MM.1S (cell line): Measurements from ENCODE around the gene SLC17A7.
"Not testable (repeated sequence)": the region's sequence is repeated elsewhere in the genome, so short reads cannot be mapped to it uniquely, and the experiment has no call there.

Source experiments
- DNase-seq: peaks from one replicate; pipeline ENCODE4 v3.0.0-alpha.2; 2015
- H2AFZ ChIP-seq: fragments of 300-600 bp; sonication (generic); 2 replicates; pipeline ENCODE4 v1.6.0; 2016; ENCODE audit warnings: antibody characterized with exemption, low read length
- H3F3A ChIP-seq: fragments of 300-600 bp; sonication (generic); 2 replicates; pipeline ENCODE4 v1.6.1; 2016; ENCODE audit warnings: mild to moderate bottlenecking, antibody characterized with exemption, low read length, moderate library complexity, mixed read lengths; ENCODE audit not compliant: insufficient read depth
- H3K27ac ChIP-seq: fragments of 300-600 bp; sonication (generic); 2 replicates; pipeline ENCODE4 v1.5.1; 2016; ENCODE audit warnings: mild to moderate bottlenecking, low read length
- H3K27me3 ChIP-seq: fragments of 300-600 bp; sonication (generic); replicated peaks from 2 replicates; pipeline ENCODE4 v1.6.0; 2016; ENCODE audit warnings: low read length; ENCODE audit not compliant: insufficient read depth
- H3K36me3 ChIP-seq: fragments of 300-600 bp; sonication (generic); replicated peaks from 2 replicates; pipeline ENCODE4 v1.6.1; 2016; ENCODE audit warnings: mild to moderate bottlenecking, low read length, mixed read lengths; ENCODE audit not compliant: insufficient read depth
- H3K4me1 ChIP-seq: fragments of 300-600 bp; sonication (generic); 2 replicates; pipeline ENCODE4 v1.6.1; 2016; ENCODE audit warnings: low read length, mixed read lengths
- H3K4me2 ChIP-seq: fragments of 300-600 bp; sonication (generic); 2 replicates; pipeline ENCODE4 v1.6.0; 2016; ENCODE audit warnings: low read depth, low read length
- H3K4me3 ChIP-seq: fragments of 300-600 bp; sonication (generic); 2 replicates; pipeline ENCODE4 v1.5.1; 2016; ENCODE audit warnings: low read length, mixed read lengths
- H3K79me2 ChIP-seq: fragments of 300-600 bp; sonication (generic); 2 replicates; pipeline ENCODE4 v1.6.1; 2016; ENCODE audit warnings: mixed run types, low read length, mixed read lengths
- H3K9ac ChIP-seq: fragments of 300-600 bp; sonication (generic); 2 replicates; pipeline ENCODE4 v1.6.1; 2016; ENCODE audit warnings: low read length, mixed read lengths
- H3K9me2 ChIP-seq: fragments of 300-600 bp; sonication (generic); replicated peaks from 2 replicates; pipeline ENCODE4 v1.6.1; 2016; ENCODE audit warnings: mild to moderate bottlenecking, low read length, mixed read lengths; ENCODE audit not compliant: insufficient read depth
- H3K9me3 ChIP-seq: fragments of 300-600 bp; sonication (generic); replicated peaks from 2 replicates; pipeline ENCODE4 v1.6.1; 2016; ENCODE audit warnings: mild to moderate bottlenecking, low read length, mixed read lengths; ENCODE audit not compliant: insufficient read depth
- H4K20me1 ChIP-seq: fragments of 300-600 bp; sonication (generic); 2 replicates; pipeline ENCODE4 v1.6.1; 2016; ENCODE audit warnings: mild to moderate bottlenecking, low read length, moderate library complexity, mixed read lengths; ENCODE audit not compliant: insufficient read depth
- EZH2 ChIP-seq: fragments of 300-600 bp; sonication (generic); optimal IDR thresholded peaks from 2 replicates; pipeline ENCODE3; 2017; ENCODE audit warnings: low read depth, mild to moderate bottlenecking, antibody characterized with exemption, low read length, mixed read lengths
- EZH2phosphoT487 ChIP-seq: fragments of 300-600 bp; sonication (generic); IDR thresholded peaks from 2 replicates; pipeline ENCODE4 v1.6.1; 2018; ENCODE audit warnings: antibody characterized with exemption, low read length
- TF ChIP-seq, protein P1 (sequence below): fragments of 300-600 bp; sonication (generic); IDR thresholded peaks from 2 replicates; pipeline ENCODE4 v1.5.1; 2016; ENCODE audit warnings: antibody characterized with exemption, low read length, mixed read lengths

The SLC17A7 gene

GRCh38 chr19:49462492-49462891 is 21.2 kb upstream of the SLC17A7 start:
- Histone ChIP-seq H3K4me2 (no peak overlapping the region), H4K20me1 (no peaks in the 10 kb centered on the region), H3F3A (peaks cover 10% of the 10 kb centered on the region), H3K9ac (no peak overlapping the region), H2AFZ (no peak overlapping the region), H3K9me2 (no peaks in the 10 kb centered on the region), H3K27ac (no peak overlapping the region), H3K4me1 (peaks cover 13% of the 10 kb centered on the region), H3K4me3 (no peak overlapping the region), H3K9me3 (no peaks in the 10 kb centered on the region), H3K27me3 (no peaks in the 10 kb centered on the region), H3K79me2 (peaks cover 8% of the 10 kb centered on the region; the same call in 1 of the 2 replicates), H3K36me3 (no peaks in the 10 kb centered on the region)
- no peak for TF ChIP-seq EZH2
- TF ChIP-seq, protein P1, sequence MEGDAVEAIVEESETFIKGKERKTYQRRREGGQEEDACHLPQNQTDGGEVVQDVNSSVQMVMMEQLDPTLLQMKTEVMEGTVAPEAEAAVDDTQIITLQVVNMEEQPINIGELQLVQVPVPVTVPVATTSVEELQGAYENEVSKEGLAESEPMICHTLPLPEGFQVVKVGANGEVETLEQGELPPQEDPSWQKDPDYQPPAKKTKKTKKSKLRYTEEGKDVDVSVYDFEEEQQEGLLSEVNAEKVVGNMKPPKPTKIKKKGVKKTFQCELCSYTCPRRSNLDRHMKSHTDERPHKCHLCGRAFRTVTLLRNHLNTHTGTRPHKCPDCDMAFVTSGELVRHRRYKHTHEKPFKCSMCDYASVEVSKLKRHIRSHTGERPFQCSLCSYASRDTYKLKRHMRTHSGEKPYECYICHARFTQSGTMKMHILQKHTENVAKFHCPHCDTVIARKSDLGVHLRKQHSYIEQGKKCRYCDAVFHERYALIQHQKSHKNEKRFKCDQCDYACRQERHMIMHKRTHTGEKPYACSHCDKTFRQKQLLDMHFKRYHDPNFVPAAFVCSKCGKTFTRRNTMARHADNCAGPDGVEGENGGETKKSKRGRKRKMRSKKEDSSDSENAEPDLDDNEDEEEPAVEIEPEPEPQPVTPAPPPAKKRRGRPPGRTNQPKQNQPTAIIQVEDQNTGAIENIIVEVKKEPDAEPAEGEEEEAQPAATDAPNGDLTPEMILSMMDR = no peak
- DNase-seq = no peak

- no peak overlapping the region for H3K4me2 ChIP-seq
- H3K79me2 ChIP-seq = peaks cover 8% of the 10 kb centered on the region; the same call in 1 of the 2 replicates
- H3K4me3 ChIP-seq = no peak overlapping the region
- no peaks in the 10 kb centered on the region for H4K20me1 ChIP-seq
- H3K27me3 ChIP-seq = no peaks in the 10 kb centered on the region
- H3F3A ChIP-seq = peaks cover 10% of the 10 kb centered on the region
- H3K27ac ChIP-seq = no peak overlapping the region
- no peak for DNase-seq
- TF ChIP-seq, protein P1 = no peak
- TF ChIP-seq EZH2phosphoT487 (no peak), EZH2 (no peak)
- no peaks in the 10 kb centered on the region for H3K9me3 ChIP-seq
- H3K4me1 ChIP-seq = peaks cover 14% of the 10 kb centered on the region
- no peak overlapping the region for H3K9ac ChIP-seq
- H2AFZ ChIP-seq = no peak overlapping the region
- H3K36me3 ChIP-seq = no peaks in the 10 kb centered on the region
- no peaks in the 10 kb centered on the region for H3K9me2 ChIP-seq
Observed at GRCh38 chr19:49461656-49462055, 20.3 kb upstream of the SLC17A7 start.

DNA sequence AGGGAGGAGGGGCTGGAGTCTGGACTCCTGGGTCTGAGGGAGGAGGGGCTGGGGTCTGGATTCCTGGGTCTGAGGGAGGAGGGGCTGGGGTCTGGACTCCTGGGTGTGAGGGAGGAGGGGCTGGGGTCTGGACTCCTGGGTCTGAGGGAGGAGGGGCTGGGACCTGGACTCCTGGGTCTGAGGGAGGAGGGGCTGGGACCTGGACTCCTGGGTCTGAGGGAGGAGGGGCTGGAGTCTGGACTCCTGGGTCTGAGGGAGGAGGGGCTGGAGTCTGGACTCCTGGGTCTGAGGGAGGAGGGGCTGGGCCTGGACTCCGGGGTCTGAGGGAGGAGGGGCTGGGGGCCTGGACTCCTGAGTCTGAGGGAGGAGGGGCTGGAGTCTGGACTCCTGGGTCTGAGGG is 19.8 kb upstream of the SLC17A7 start:
- not testable (repeated sequence) for H4K20me1 ChIP-seq, H3K9me3 ChIP-seq, H3K27ac ChIP-seq, H3K9me2 ChIP-seq, H3K4me2 ChIP-seq, H3K4me3 ChIP-seq, H3K36me3 ChIP-seq, H3K9ac ChIP-seq, DNase-seq, H2AFZ ChIP-seq, H3K27me3 ChIP-seq
- Histone ChIP-seq H3K4me1 (peaks cover 14% of the 10 kb centered on the region), H3F3A (peaks cover 10% of the 10 kb centered on the region), H3K79me2 (peaks cover 11% of the 10 kb centered on the region; the same call in 1 of the 2 replicates)

GRCh38 chr19:49459388-49459787 is 18.1 kb upstream of the SLC17A7 start:
- H3K4me2 ChIP-seq = no peak overlapping the region
- H3K27me3 ChIP-seq = no peaks in the 10 kb centered on the region
- no peak overlapping the region for H3K9ac ChIP-seq
- H3K27ac ChIP-seq = no peak overlapping the region
- no peaks in the 10 kb centered on the region for H3K9me2 ChIP-seq
- no peak overlapping the region for H3K4me3 ChIP-seq
- TF ChIP-seq EZH2 = no peak
- TF ChIP-seq EZH2phosphoT487 = no peak
- TF ChIP-seq, protein P1 = no peak
- peaks cover 16% of the 10 kb centered on the region for H3K4me1 ChIP-seq
- H3F3A ChIP-seq = peaks cover 10% of the 10 kb centered on the region
- H4K20me1 ChIP-seq = no peaks in the 10 kb centered on the region
- no peaks in the 10 kb centered on the region for H3K9me3 ChIP-seq
- H3K36me3 ChIP-seq = no peaks in the 10 kb centered on the region
- peaks cover 16% of the 10 kb centered on the region for H3K79me2 ChIP-seq
- H2AFZ ChIP-seq = no peak overlapping the region
- no peak for DNase-seq
